HG03457 (cell line): Measurements from ENCODE around the gene CYP2W1.
A peak's percentile ranks its signal among the peaks of the same experiment; 100 is the strongest.
"Not testable (repeated sequence)": the region's sequence is repeated elsewhere in the genome, so short reads cannot be mapped to it uniquely, and the experiment has no call there.

Source experiments
- ATAC-seq: cut with Tn5 transposase; IDR thresholded peaks from one replicate; pipeline ENCODE4 v1.9.1; 2021; ENCODE audit warnings: moderate number of reproducible peaks; ENCODE audit not compliant: unreplicated experiment

Gene CYP2W1

GRCh38 chr7:983004-983615 lies at the start of gene CYP2W1:
TSS of gene CYP2W1 (plus strand) at chr7:983181. CDS start at chr7:983212, 31 bp downstream.
- no peak for ATAC-seq

- no peak for ATAC-seq
These were observed 48.4 kb upstream of the CYP2W1 start for GRCh38 chr7:934469-935163.

- ATAC-seq: no peak
These were observed 47.7 kb upstream of the CYP2W1 start for GRCh38 chr7:935164-935873.

GRCh38 chr7:935874-936385 lies 47.1 kb upstream of the CYP2W1 start:
- ATAC-seq: no peak

GRCh38 chr7:936386-937054 lies 46.5 kb upstream of the CYP2W1 start:
- ATAC-seq: peak; percentile 71

GRCh38 chr7:937856-938484 lies 45.0 kb upstream of the CYP2W1 start:
- ATAC-seq: no peak

- no peak for ATAC-seq
These were observed 44.3 kb upstream of the CYP2W1 start for GRCh38 chr7:938546-939185.

GRCh38 chr7:939843-940242 lies 43.1 kb upstream of the CYP2W1 start:
- ATAC-seq: no peak

GRCh38 chr7:940599-941408 lies 42.2 kb upstream of the CYP2W1 start:
- no peak for ATAC-seq

- not testable (repeated sequence) for ATAC-seq
These were observed 39.2 kb upstream of the CYP2W1 start for GRCh38 chr7:943793-944192.

GRCh38 chr7:944744-945143 lies 38.2 kb upstream of the CYP2W1 start:
- no peak for ATAC-seq

GRCh38 chr7:945147-945555 lies 37.8 kb upstream of the CYP2W1 start:
- no peak for ATAC-seq

GRCh38 chr7:945556-946255 lies 37.3 kb upstream of the CYP2W1 start:
- ATAC-seq: no peak

- ATAC-seq: no peak
These were observed 36.6 kb upstream of the CYP2W1 start for GRCh38 chr7:946256-946996.

- ATAC-seq: no peak
These were observed 35.4 kb upstream of the CYP2W1 start for GRCh38 chr7:947391-948210.

- ATAC-seq: no peak
These were observed 33.7 kb upstream of the CYP2W1 start for GRCh38 chr7:949021-949934.
